ENCODE measurements around the gene CTNND2.

CTNND2 gene

GRCh38 chr5:11047030-11047429 is 857.2 kb downstream of the CTNND2 start:
- in situ Hi-C loops (cut with HindIII; ENCODE audit: low pct_unique_long_range_greater_than_20kb, low sequenced_read_pairs), result no loop called here
- TF ChIP-seq JUND (IDR thresholded peaks at IDR 0.05; ENCODE audit: low read depth), result no peak
- DNase-seq (ENCODE audit: low read depth in 1 of 2, low spot score in 1 of 2), result peak in 1 of 2 experiments; percentile 25

DNA sequence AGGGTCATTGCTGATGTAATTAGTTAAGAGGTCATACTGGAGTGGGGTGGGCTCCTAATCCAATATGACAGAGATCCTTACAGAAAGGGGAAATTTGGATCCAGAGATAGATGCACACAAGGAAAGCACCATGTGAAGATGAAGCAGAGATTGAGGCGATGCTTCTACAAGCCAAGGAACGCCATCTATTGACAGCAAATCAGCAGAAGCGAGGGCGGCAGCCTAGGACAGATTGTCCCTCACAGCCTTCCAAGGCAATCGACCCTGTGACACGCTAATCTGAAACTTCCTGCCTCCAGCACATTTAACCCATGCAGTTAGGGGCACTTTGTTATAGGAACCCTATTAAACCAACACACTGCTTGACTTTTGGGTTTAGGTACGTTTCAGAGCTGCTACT is 858.1 kb downstream of the CTNND2 start:
- peak in 1 of 2 experiments; percentile 27 for DNase-seq (ENCODE audit: low read depth in 1 of 2, low spot score in 1 of 2)
- in situ Hi-C loops (cut with HindIII; ENCODE audit: low pct_unique_long_range_greater_than_20kb, low sequenced_read_pairs), result no loop called here
- no peak for TF ChIP-seq JUND (IDR thresholded peaks at IDR 0.05; ENCODE audit: low read depth)

- in situ Hi-C loops (cut with HindIII; ENCODE audit: low pct_unique_long_range_greater_than_20kb, low sequenced_read_pairs), result no loop called here
- DNase-seq (ENCODE audit: low read depth in 1 of 2, low spot score in 1 of 2), result no peak
- TF ChIP-seq JUND (IDR thresholded peaks at IDR 0.05; ENCODE audit: low read depth), result no peak
Observed at GRCh38 chr5:11045411-11045810, 858.8 kb downstream of the CTNND2 start.

- in situ Hi-C loops (cut with HindIII; ENCODE audit: low pct_unique_long_range_greater_than_20kb, low sequenced_read_pairs), result no loop called here
- TF ChIP-seq JUND (IDR thresholded peaks at IDR 0.05; ENCODE audit: low read depth), result no peak
- DNase-seq (ENCODE audit: low read depth in 1 of 2, low spot score in 1 of 2), result no peak
Observed at GRCh38 chr5:11044581-11044980, 859.7 kb downstream of the CTNND2 start.

- in situ Hi-C loops (cut with HindIII; ENCODE audit: low pct_unique_long_range_greater_than_20kb, low sequenced_read_pairs), result no loop called here
- no peak for TF ChIP-seq JUND (IDR thresholded peaks at IDR 0.05; ENCODE audit: low read depth)
- DNase-seq (ENCODE audit: low read depth in 1 of 2, low spot score in 1 of 2), result no peak
Observed at GRCh38 chr5:11043881-11044280, 860.4 kb downstream of the CTNND2 start.

DNA sequence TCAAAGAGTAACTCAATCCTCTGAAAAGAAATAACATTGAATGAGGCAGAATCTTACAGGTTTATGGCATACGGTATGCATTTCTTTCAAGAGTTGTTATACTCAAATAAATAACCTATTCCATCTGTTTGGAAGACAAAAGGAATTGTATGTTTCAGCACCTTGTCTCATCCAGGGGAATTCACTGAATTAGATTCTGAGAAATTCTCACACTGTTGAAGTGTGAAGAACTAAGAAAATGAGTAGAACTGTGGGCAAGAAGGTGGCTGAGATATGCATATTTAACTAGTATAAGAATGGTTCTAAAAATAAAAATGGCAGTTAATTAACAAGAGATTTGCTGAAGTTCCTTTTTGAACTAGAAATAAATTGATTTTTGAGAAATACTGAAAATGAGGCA is 863.9 kb downstream of the CTNND2 start:
- no peak for TF ChIP-seq JUND (IDR thresholded peaks at IDR 0.05; ENCODE audit: low read depth)
- in situ Hi-C loops (cut with HindIII; ENCODE audit: low pct_unique_long_range_greater_than_20kb, low sequenced_read_pairs), result no loop called here
- no peak for DNase-seq (ENCODE audit: low read depth in 1 of 2, low spot score in 1 of 2)

- in situ Hi-C loops (cut with HindIII; ENCODE audit: low pct_unique_long_range_greater_than_20kb, low sequenced_read_pairs), result no loop called here
- no peak for TF ChIP-seq JUND (IDR thresholded peaks at IDR 0.05; ENCODE audit: low read depth)
Observed at GRCh38 chr5:11038772-11039171, 865.5 kb downstream of the CTNND2 start.

GRCh38 chr5:11037941-11038340 is 866.3 kb downstream of the CTNND2 start:
- DNase-seq (ENCODE audit: low read depth in 1 of 2, low spot score in 1 of 2), result no peak
- in situ Hi-C loops (cut with HindIII; ENCODE audit: low pct_unique_long_range_greater_than_20kb, low sequenced_read_pairs), result no loop called here
- TF ChIP-seq JUND (IDR thresholded peaks at IDR 0.05; ENCODE audit: low read depth), result no peak

More at GRCh38 chr5:11038772-11039171, 865.5 kb downstream of the CTNND2 start:
- DNase-seq (ENCODE audit: low read depth in 1 of 2, low spot score in 1 of 2), result no peak

- no peak for DNase-seq (ENCODE audit: low read depth in 1 of 2, low spot score in 1 of 2)
- TF ChIP-seq JUND (IDR thresholded peaks at IDR 0.05; ENCODE audit: low read depth), result no peak
- in situ Hi-C loops (cut with HindIII; ENCODE audit: low pct_unique_long_range_greater_than_20kb, low sequenced_read_pairs), result no loop called here
Observed at GRCh38 chr5:11037080-11037479, 867.2 kb downstream of the CTNND2 start.

DNA sequence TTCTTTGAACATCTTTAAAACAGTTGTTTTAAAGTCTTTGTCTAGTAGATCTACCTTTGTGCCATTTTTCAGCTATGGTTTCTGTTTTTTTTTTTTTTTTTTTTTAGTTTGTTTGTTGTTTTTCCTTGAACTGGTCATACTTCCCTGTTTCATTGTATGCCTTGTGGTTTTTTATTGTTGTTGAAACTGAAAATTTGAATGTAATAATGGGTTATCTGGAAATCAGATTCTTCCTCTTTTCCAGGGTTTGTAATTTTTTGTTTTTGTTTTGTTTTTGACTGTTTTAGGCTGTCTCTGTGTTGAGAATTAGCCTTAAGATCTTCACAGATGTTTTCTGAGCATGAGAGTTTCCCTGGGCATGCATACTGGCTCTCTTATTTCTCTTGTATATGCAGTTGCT is 873.6 kb downstream of the CTNND2 start:
- in situ Hi-C loops (cut with HindIII; ENCODE audit: low pct_unique_long_range_greater_than_20kb, low sequenced_read_pairs), result no loop called here
- TF ChIP-seq JUND (IDR thresholded peaks at IDR 0.05; ENCODE audit: low read depth), result no peak
- DNase-seq (ENCODE audit: low read depth in 1 of 2, low spot score in 1 of 2), result no peak

- in situ Hi-C loops (cut with HindIII; ENCODE audit: low pct_unique_long_range_greater_than_20kb, low sequenced_read_pairs), result no loop called here
- TF ChIP-seq JUND (IDR thresholded peaks at IDR 0.05; ENCODE audit: low read depth), result no peak
- DNase-seq (ENCODE audit: low read depth in 1 of 2, low spot score in 1 of 2), result no peak
Observed at GRCh38 chr5:11027660-11028059, 876.6 kb downstream of the CTNND2 start.

DNA sequence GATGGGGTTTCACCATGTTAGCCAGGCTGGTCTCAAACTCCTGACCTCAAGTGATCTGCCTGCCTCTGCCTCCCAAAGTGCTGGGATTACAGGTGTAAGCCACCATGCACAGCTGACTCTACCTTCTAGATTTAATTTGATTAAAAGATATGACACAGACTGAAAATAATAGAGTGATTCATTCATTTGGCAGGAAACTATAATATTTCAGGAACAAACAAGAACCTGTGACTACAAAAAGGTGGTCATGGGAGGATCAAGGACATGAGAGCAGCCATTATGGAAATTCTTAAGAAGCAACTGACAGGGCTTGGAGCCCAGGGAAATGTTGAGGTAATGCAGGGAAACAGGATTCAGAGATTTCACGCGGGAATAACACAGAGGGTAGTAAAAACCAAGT is 877.7 kb downstream of the CTNND2 start:
- in situ Hi-C loops (cut with HindIII; ENCODE audit: low pct_unique_long_range_greater_than_20kb, low sequenced_read_pairs), result no loop called here
- DNase-seq (ENCODE audit: low read depth in 1 of 2, low spot score in 1 of 2), result no peak

GRCh38 chr5:11023945-11024344 is 880.3 kb downstream of the CTNND2 start:
- DNase-seq (ENCODE audit: low read depth in 1 of 2, low spot score in 1 of 2), result no peak
- TF ChIP-seq JUND (IDR thresholded peaks at IDR 0.05; ENCODE audit: low read depth), result no peak
- in situ Hi-C loops (cut with HindIII; ENCODE audit: low pct_unique_long_range_greater_than_20kb, low sequenced_read_pairs), result no loop called here

More for the DNA sequence above, 877.7 kb downstream of the CTNND2 start:
- no peak for TF ChIP-seq JUND (IDR thresholded peaks at IDR 0.05; ENCODE audit: low read depth)

- in situ Hi-C loops (cut with HindIII; ENCODE audit: low pct_unique_long_range_greater_than_20kb, low sequenced_read_pairs), result no loop called here
- no peak for DNase-seq (ENCODE audit: low read depth in 1 of 2, low spot score in 1 of 2)
- TF ChIP-seq JUND (IDR thresholded peaks at IDR 0.05; ENCODE audit: low read depth), result no peak
Observed at GRCh38 chr5:11013793-11014192, 890.5 kb downstream of the CTNND2 start.
